ENCODE measurements around the gene DIPK1A.

DNA sequence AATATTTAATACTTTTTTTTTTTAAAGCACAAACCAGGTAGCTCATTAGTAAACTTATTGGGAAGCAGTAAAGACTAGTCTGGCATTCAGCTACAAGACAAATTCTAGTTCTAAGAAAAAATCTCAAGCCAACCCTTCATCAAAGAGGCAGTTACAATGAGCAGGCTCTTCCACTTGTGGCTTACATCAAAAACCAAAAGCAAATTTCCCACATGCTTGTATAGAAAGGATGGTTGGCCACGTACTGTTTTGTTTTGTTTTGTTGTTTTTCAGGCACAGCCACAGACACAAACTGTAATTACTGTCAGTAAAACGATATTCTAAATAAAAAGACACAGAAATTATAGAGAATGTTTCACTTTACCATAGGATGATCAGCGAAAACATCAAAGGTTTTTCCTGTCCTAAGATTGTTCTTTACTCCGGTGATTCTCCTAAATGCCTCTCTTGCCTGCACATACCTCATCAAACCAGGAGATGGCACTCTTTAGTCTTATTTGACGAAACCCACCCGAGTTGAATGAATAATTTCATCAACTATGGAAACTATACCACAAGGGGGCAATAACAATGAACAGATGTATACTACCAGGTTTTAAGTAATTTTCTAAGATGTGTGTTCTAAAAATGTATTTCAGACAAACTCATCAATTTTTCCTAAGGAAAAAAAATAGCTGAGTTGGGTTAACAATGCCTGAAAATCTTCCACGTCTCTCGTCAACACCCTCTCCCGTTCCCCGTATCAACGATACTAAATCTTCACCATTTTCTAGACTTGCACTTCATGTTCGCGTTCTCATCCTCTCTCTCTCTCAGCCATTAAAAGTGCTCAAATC, 102.5 kb downstream of the DIPK1A start:
- TF ChIP-seq CTCF (IDR thresholded peaks at IDR 0.05; ENCODE audit: borderline replicate concordance, extremely low read depth, low read length, poor library complexity, severe bottlenecking) (peak; percentile 99), EZH2 (IDR thresholded peaks at IDR 0.05; ENCODE audit: borderline replicate concordance, low read depth, low read length, severe bottlenecking) (no peak)

Data from DND-41 (cell line).